ENCODE results near the gene CCNY.
"Not testable (repeated sequence)": the region's sequence is repeated elsewhere in the genome, so short reads cannot be mapped to it uniquely, and the experiment has no call there.

The CCNY gene

GRCh38 chr10:35352512-35352911 is 16.2 kb downstream of the CCNY start:
- DNase-seq (ENCODE audit: extremely low spot score, insufficient read length, low read depth) (no peak), FAIRE-seq (peak; percentile 24)

DNA sequence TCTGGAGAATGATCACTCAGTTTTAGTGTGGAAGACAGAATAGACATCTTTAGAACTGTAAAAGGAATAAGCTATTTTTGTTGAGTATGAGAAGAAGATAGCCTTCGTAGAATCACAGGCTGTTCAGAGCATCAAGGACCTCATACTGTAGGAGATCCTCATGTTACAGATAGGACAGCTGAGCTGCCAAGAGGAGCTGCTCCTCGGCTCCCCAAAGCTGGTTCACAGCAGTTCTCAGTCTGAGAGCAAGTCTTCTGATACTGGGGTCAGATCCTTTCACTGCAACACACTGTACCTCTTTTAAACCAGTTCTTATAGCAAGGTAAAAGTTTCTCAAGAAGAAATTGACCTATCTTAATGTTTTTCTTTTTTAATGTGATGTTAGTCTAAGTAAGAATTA is 17.1 kb downstream of the CCNY start:
- FAIRE-seq (no peak), DNase-seq (ENCODE audit: extremely low spot score, insufficient read length, low read depth) (no peak)

- FAIRE-seq (peak; percentile 31), DNase-seq (ENCODE audit: extremely low spot score, insufficient read length, low read depth) (no peak)
Observed at GRCh38 chr10:35353805-35354204, 17.5 kb downstream of the CCNY start.

DNA sequence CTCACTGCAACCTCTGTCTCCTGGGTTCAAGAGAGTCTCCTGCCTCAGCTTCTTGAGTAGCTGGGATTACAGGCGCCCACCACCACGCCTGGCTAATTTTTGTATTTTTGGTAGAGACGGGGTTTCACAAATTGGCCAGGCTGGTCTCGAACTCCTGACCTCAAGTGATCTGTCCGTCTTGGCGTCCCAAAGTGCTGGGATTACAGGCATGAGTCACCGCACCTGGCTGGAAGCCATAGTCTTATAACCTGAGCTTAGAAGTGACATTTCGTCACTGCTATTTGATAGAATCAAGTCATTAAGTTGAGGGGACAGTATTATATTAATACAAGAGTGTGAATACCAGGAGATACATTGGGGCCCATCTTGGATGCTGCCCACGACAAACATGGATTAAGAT is 17.9 kb downstream of the CCNY start:
- FAIRE-seq; DNase-seq (ENCODE audit: extremely low spot score, insufficient read length, low read depth): not testable (repeated sequence)

DNA sequence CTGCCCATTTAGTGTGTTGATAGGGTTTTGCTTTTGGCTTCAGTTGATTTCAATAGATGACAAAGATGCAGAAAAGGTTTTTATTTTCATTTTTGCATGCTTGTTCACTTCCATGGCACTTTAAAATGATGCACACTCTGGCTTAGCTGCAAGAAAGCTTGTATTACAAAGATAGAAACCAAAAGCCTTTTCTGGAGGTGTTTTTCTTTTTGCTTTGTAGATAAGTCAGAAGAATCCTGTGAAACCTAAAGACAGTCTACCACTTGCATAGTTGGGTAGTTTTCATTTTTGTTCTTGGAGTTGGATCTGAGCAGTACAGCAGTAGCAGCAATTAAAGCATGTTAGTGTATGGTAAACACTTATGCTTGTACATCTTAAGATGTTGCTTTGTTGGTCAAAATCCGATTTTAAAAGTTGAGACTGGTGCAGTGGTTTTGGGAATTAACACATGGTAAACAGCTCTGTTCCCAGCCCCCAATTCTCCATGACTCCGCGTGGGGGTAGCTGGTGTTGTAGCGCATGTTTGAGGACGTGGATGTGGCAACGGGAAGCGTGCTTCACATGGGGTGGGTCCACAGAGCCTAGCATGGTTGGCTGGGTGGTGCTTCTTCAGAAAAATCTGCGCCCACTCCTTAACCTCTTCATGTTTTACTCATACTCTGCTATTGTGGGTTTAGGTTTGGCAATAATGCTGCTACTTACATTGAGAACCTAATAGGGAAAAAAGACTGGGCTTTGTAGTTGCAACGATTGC is 19.8 kb downstream of the CCNY start:
- DNase-seq (ENCODE audit: extremely low spot score, insufficient read length, low read depth): no peak
- FAIRE-seq: peak; percentile 74

DNA sequence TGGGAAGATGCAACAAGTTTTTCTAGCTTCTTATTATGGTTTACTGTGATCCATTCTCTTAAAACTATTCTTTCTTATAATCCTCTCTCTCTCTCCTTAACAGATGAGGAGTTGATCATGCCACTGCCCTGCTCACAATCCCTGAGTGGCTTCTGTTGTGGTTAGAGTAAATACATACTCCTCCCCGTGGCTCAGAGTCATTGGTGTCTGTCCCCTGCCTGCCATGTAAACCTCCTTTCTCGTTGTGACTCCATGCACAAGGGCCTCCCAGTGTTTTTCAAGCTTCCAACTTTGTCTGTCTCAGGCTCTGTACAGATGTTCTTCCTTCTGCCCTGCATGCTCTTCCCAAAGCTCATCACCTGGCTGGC is 20.4 kb downstream of the CCNY start:
- DNase-seq (ENCODE audit: extremely low spot score, insufficient read length, low read depth) (no peak), FAIRE-seq (no peak)

DNA sequence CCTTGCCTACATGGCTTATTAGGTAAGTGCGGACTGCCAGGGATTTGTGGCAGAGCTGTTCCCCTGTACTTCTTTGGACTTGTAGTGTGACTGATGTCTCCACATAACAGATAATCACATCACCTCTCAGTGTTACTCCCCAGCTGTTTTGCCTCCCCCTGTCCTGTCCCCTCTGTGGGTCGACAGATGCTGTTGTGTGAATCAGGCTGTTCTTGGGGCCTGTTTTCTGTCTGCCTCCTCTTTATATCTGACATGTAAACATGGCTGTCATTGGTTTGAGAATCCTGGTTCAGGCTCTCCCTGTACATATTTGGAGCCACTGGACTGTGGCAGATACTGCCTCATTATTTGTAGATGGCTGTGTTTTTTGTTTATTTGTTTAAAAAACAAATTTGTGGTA is 22.7 kb downstream of the CCNY start:
- no peak for FAIRE-seq
- DNase-seq (ENCODE audit: extremely low spot score, insufficient read length, low read depth): no peak

DNA sequence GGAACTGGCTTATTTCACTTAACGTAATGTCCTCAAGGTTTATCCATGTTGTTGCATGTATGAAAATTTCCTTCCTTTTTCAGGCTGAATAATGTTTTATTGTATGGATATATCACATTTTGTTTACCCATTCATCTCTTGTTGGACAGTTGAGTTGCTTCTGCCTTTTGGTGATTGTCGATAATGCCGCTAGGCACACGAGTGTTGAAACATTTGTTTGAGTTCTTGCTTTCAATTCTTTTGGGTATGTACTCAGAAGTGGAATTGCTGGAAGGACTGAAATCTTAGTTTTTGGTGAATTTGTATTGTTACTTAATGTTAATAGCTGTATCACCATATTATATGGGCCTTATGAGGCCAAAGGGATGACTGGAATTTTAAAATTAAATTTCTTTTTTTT is 23.6 kb downstream of the CCNY start:
- no peak for DNase-seq (ENCODE audit: extremely low spot score, insufficient read length, low read depth)
- no peak for FAIRE-seq

DNA sequence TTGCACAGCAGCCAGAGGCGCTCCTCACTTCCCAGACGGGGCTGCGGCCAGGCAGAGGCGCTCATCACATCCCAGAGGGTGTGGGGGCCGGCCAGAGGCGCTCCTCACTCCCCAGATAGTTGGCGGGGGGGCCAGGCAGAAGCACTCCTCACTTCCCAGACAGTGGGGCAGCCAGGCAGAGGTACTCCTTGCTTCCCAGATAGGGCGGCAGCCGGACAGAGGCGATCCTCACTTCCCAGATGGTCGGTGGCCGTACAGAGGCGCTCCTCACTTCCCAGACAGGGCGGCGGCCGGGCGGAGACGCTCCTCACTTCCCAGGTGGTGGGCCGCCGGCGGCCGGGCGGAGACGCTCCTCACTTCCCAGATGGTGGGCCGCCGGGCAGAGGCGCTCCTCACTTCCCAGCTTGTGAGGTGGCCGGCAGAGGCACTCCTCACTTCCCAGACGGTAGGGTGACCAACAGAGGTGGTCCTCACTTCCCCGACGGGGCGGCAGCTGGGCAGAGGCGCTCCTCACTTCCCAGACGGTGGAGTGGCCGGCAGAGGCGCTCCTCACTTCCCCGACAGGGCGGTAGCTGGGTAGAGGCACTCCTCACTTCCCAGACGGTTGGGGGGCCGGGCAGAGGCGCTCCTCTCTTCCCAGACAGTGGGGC is 26.5 kb downstream of the CCNY start:
- DNase-seq (ENCODE audit: extremely low spot score, insufficient read length, low read depth) (no peak), FAIRE-seq (no peak)

DNA sequence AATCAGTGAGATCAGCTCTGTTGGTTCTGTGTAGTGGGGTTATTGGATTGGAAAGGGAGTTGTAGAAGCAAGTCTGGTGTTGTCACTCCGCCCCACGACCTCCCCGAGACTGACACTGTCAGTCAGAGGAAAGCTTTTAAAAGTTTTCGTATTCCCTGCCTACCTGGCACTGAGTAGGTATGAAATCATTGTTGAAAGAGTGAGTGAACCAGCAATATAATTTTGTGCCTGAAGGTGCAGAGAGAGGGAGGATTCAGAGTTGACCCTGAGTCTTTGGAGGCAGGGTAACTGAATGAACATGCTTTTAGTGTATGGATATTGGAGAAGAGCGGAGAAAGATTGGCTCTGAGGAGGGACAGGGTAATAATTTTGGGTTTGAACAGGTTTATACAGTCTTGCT is 27.3 kb downstream of the CCNY start:
- no peak for FAIRE-seq
- no peak for DNase-seq (ENCODE audit: extremely low spot score, insufficient read length, low read depth)

GRCh38 chr10:35364808-35365207 is 28.5 kb downstream of the CCNY start:
- no peak for FAIRE-seq
- DNase-seq (ENCODE audit: extremely low spot score, insufficient read length, low read depth): no peak

DNA sequence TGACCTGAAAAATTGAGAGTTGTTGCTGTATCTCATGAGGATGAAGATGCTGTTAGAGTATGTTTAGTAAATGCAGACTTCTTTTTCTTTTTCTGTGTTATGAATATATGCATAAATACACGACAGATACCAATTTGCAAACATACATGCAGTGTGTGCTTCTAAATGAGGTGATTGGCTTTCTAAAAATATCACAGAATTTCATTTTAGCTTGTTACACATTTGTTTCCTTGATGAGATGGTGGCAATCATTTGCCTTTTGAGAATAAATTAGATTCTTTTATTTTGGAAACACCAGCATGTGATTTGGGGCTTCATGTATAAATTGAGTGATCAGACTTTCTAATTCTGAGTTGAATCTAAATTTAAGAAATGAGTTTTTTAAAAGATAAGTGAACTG is 29.7 kb downstream of the CCNY start:
- FAIRE-seq: no peak
- no peak for DNase-seq (ENCODE audit: extremely low spot score, insufficient read length, low read depth)

DNA sequence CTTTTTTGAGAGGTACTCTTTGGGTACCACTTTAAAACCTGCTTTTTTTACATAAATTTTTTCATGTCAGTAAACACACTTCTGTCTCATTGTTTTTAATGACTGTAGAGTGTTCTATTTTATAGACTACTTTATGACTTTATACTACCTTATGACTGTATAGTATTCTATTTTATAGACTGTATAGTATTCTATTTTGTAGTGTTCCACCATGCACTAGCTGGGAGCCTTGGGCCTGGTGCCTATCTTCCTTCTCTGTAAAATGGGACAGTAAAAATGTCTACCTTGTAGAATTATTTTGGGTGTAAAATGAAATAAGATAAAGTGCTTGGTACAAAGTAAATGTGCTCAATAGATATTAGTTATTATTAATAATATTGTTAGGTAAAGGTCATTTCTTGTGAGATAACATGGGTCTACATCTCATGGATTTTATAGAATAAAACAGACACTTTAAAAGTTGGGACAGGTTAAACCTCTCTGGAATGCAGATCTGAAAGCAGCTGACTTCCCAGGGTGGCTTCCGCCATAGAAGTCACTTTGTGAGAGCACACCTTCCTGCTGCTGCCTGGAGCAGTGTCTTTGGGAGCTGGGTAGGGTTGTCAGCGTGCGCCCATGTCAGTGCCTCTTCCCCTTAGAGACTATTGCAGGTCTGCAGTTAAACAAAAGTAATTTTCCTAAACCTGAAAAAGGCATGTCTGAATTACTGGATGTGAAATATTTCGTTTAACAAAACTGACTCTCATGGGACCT is 31.0 kb downstream of the CCNY start:
- DNase-seq (ENCODE audit: extremely low spot score, insufficient read length, low read depth) (no peak), FAIRE-seq (no peak)

GRCh38 chr10:35367982-35368381 is 31.7 kb downstream of the CCNY start:
- no peak for FAIRE-seq
- no peak for DNase-seq (ENCODE audit: extremely low spot score, insufficient read length, low read depth)

DNA sequence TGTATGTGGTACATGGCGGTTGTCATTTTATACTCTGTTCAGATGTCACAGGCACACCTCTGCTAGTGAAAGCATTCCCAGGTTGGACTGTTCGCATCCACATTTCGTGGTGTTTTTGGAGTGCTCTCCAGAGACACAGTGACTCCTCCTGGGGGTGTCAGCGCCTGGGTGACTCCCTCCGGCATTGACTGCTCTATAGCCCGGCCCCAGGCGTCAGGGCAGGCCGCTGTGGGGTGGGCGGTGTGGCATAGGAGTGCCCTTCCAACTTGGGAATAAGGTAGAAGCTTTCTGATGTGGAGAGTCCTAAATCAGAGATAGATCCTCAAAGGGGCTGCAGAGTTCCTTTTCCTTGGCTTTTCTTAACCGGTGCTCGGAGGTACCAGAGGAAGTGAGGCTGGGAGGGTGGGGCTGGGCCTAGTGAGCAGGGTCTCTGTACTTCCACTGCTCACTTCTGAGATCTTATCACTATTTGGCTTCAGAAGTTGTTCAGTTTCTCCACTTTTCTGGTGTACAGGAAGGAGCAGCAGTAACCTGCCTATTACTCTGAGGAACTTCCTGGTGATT is 32.3 kb downstream of the CCNY start:
- DNase-seq (ENCODE audit: extremely low spot score, insufficient read length, low read depth): no peak
- FAIRE-seq: no peak

- FAIRE-seq (no peak), DNase-seq (ENCODE audit: extremely low spot score, insufficient read length, low read depth) (no peak)
Observed at GRCh38 chr10:35369049-35369611, 32.8 kb downstream of the CCNY start.

DNA sequence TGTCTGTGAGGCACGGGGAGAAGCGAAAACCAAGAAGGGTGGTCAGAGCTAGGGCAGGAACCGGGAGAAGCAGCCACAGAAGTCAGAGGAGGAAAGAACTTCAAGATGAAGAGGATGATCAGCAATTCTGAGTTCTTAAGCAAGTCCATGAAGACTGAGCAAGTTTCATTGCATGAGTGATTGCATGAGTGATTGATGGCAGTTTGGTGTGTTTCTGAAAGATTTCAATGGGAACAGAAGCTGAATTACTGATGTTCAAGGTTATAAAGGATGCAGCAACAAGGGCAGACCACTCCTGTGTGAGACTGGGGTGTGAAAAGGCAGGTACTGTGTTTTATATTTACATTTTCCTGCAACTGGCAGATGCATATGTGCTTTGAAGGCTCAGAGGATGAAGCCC is 35.4 kb downstream of the CCNY start:
- DNase-seq (ENCODE audit: extremely low spot score, insufficient read length, low read depth): no peak
- FAIRE-seq: no peak

- no peak for FAIRE-seq
- DNase-seq (ENCODE audit: extremely low spot score, insufficient read length, low read depth): no peak
Observed at GRCh38 chr10:35372329-35372728, 36.0 kb downstream of the CCNY start.

- no peak for DNase-seq (ENCODE audit: extremely low spot score, insufficient read length, low read depth)
Observed at GRCh38 chr10:35375091-35375765, 38.9 kb downstream of the CCNY start.

More at GRCh38 chr10:35375091-35375765, 38.9 kb downstream of the CCNY start:
- FAIRE-seq: no peak

Measured in GM18507 (cell line).